Heart left ventricle (tissue), 13 donors: ENCODE results near the gene FGF22.

Experiments
- CTCF ChIP-seq, 12 donors: fragments of 200-600 bp; sonication (generic) in 4 of 12; IDR thresholded peaks; one replicate each; pipeline versions ENCODE4 v1.5.0 to v1.8.0; 2018 to 2022; ENCODE audit warnings: antibody characterized with exemption in 12 of 12, mild to moderate bottlenecking in 5 of 12
- POLR2A ChIP-seq, 2 donors: fragments of 450-650 bp; IDR thresholded peaks; one replicate each; pipeline ENCODE4 v1.6.1; 2017; ENCODE audit warnings: antibody characterized with exemption in 2 of 2, mild to moderate bottlenecking in 2 of 2, moderate library complexity in 2 of 2
- donor health status: ischemic (EF 13 %, LVEDD 7.1; RV severe dilation, severe dysfunction).
- donor health status: DM: no; HTN: yes; CAD: no.
- donor health status: DM: no; HTN: no; CAD: no.
- donor health status: ischemic (EF 25% LVEDD 6.9; RV normal size, moderate dysfunction).
- donor health status: ischemic (EF 25% LVEDD 5.7; RV mildly dilated, moderate dysfunction).
- donor health status: ischemic (EF 35%, LVEDD 5.7; RV mildly dilated, moderate dysfunction).
- donor health status: nonischemic (EF 11% LVEDD 7.7; RV severe dilation, severe dysfunction).
- donor health status: DM: yes; HTN: yes; CAD: no.
- donor health status: PGD.
- donor health status: ischemic (EF 29% LVEDD 5.4; RV normal size, mild dysfunction).
- donor health status: nonischemic (EF 23%, LVEDD 6.1; RV moderate dilation, normal function).

GRCh38 chr19:677601-678436, 38.1 kb downstream of the FGF22 start:
- TF ChIP-seq CTCF (IDR thresholded peaks at IDR 0.05): no peak
- TF ChIP-seq POLR2A (IDR thresholded peaks at IDR 0.05): no peak
